Measurements from ENCODE around the gene HOGA1. TPM values are rescaled to one million over a fixed set of nuclear protein-coding genes. Genes with fewer than 3 reads are reported as not detected.
A peak's percentile ranks its signal among the peaks of the same experiment; 100 is the strongest.

HOGA1 gene
- total RNA-seq, 6 experiments from 2014 or later: 16.8 to 92.9 (median 36.5) TPM

DNA sequence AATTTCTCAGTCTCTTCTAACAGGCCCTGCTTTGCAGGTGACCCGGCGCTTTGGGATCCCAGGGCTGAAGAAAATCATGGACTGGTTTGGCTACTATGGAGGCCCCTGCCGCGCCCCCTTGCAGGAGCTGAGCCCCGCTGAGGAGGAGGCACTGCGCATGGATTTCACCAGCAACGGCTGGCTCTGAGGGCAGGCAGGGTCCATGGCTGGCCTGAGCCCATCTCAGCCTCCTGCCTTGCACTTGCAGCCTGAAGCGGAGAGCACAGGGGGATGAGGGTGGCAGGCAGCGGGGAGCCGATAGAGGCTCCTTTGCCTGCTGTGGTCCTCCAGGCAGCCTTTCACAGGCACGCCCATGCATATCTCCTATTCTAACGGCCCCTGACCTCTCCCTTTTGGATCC lies 27.3 kb downstream of the HOGA1 start:
- Histone ChIP-seq H3K4me1 (no peaks in the 10 kb centered on the region), H3K9me3 (no peaks in the 10 kb centered on the region), H3K27ac (no peak overlapping the region), H3K36me3 (peaks cover 0 to 16% (median under 1%) of the 10 kb centered on the region in 4 donors), H3K27me3 (no peaks in the 10 kb centered on the region), H3K4me3 (no peak overlapping the region)
- no peak for TF ChIP-seq POLR2A (IDR thresholded peaks at IDR 0.05)
- TF ChIP-seq, protein P1, sequence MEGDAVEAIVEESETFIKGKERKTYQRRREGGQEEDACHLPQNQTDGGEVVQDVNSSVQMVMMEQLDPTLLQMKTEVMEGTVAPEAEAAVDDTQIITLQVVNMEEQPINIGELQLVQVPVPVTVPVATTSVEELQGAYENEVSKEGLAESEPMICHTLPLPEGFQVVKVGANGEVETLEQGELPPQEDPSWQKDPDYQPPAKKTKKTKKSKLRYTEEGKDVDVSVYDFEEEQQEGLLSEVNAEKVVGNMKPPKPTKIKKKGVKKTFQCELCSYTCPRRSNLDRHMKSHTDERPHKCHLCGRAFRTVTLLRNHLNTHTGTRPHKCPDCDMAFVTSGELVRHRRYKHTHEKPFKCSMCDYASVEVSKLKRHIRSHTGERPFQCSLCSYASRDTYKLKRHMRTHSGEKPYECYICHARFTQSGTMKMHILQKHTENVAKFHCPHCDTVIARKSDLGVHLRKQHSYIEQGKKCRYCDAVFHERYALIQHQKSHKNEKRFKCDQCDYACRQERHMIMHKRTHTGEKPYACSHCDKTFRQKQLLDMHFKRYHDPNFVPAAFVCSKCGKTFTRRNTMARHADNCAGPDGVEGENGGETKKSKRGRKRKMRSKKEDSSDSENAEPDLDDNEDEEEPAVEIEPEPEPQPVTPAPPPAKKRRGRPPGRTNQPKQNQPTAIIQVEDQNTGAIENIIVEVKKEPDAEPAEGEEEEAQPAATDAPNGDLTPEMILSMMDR (IDR thresholded peaks at IDR 0.05): no peak
- ATAC-seq: no peak
- DNase-seq: peak in 1 of 3 donors; percentile 51
- 47% methylated on average over 2 of the region's 12 CpGs for WGBS (ENCODE audit: insufficient coverage, low coverage, low lambda C conversion rate, missing lambda C conversion rate)
- intact Hi-C loops (cut with DNase I): no loop called here

DNA sequence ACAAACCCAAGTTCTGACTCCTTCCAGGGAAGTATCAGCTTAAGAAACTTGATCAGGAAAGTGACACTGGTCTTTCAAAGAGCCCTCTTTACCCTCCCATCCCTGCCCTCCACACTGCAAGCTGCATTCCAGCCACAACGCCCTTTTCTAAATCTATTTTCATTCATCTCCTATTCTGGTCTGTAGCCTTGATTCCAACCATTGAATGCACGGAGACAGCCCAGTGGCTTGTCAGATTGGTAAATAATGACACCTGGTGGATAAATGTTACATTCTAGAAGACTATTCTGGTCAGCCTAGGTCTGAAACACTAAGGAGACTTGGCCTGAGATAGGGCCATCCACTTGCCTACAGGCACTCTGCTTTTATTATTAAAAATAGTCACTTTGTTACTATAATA lies 28.2 kb downstream of the HOGA1 start:
- Histone ChIP-seq H3K27ac (no peak overlapping the region), H3K4me3 (no peak overlapping the region), H3K4me1 (no peaks in the 10 kb centered on the region), H3K9me3 (no peaks in the 10 kb centered on the region), H3K36me3 (peaks cover 0 to 14% (median under 1%) of the 10 kb centered on the region in 4 donors), H3K27me3 (no peaks in the 10 kb centered on the region)
- DNase-seq (peak in 1 of 3 donors; percentile 10), ATAC-seq (peak; percentile 64 to 96 (median 86))
- intact Hi-C loops (cut with DNase I): no loop called here
- 28% methylated on average over 2 of the region's 2 CpGs for WGBS (ENCODE audit: insufficient coverage, low coverage, low lambda C conversion rate, missing lambda C conversion rate)
- no peak for TF ChIP-seq POLR2A (IDR thresholded peaks at IDR 0.05)
- TF ChIP-seq, protein P1 (IDR thresholded peaks at IDR 0.05): peak; percentile 40 to 70 (median 53)

DNA sequence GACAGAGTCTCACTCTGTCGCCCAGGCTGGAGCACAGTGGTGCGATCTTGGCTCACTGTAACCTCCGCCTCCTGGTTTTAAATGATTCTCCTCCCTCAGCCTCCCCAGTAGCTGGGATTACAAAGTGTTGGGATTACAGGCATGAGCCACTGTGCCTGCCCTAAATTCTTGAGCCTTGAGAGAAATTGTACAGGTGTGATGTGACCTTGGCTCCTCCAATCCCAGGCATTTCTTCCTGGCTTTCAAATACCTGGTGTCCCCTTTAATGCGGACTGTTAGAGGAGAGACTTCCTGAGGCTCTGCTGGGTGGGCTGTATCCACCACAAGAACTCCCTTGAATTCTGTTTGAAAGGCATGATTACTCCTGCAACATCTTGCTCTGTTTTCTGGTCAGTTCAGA lies 34.1 kb downstream of the HOGA1 start:
- 91% methylated on average over 4 of the region's 4 CpGs for WGBS (ENCODE audit: insufficient coverage, low coverage, low lambda C conversion rate, missing lambda C conversion rate)
- no peaks in the 10 kb centered on the region for H3K36me3 ChIP-seq
- no peak for DNase-seq
- no peak overlapping the region for H3K4me3 ChIP-seq
- no peaks in the 10 kb centered on the region for H3K9me3 ChIP-seq
- intact Hi-C loops (cut with DNase I): no loop called here
- H3K27ac ChIP-seq: no peak overlapping the region
- peaks cover 0 to 4% (median 0%) of the 10 kb centered on the region in 4 donors for H3K4me1 ChIP-seq
- no peaks in the 10 kb centered on the region for H3K27me3 ChIP-seq
- no peak for TF ChIP-seq POLR2A (IDR thresholded peaks at IDR 0.05)
- TF ChIP-seq, protein P1 (IDR thresholded peaks at IDR 0.05): no peak
- ATAC-seq: no peak

DNA sequence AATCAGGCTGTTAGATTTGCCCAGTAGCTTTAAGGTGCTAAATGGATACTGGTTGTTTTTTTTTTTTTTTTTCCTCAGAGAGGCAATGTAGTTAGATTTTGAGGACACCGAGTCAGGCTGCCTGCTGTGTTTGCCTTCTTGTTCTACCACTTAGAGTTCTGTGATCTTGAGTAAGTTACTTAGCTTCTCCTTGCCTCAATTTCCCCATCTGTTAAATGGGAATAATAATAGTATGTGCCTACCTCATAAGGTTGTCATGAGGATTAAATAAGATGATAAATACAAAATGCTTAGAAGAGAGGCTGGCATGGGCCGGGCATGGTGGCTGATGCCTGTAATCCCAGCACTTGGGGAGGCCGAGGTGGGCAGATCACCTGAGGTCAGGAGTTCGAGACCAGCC lies 34.5 kb downstream of the HOGA1 start:
- 93% methylated on average over 4 of the region's 4 CpGs for WGBS (ENCODE audit: insufficient coverage, low coverage, low lambda C conversion rate, missing lambda C conversion rate)

More for the DNA sequence above, 34.5 kb downstream of the HOGA1 start:
- intact Hi-C loops (cut with DNase I): no loop called here
- Histone ChIP-seq H3K4me1 (peaks cover 0 to 8% (median 0%) of the 10 kb centered on the region in 4 donors), H3K4me3 (no peak overlapping the region), H3K36me3 (no peaks in the 10 kb centered on the region), H3K9me3 (no peaks in the 10 kb centered on the region), H3K27me3 (no peaks in the 10 kb centered on the region), H3K27ac (no peak overlapping the region)
- no peak for DNase-seq
- no peak for ATAC-seq
- TF ChIP-seq POLR2A (IDR thresholded peaks at IDR 0.05): no peak
- TF ChIP-seq, protein P1 (IDR thresholded peaks at IDR 0.05): no peak

All from right lobe of liver (tissue), 6 donors.